Astrocyte (in vitro differentiated cells and primary cell): ENCODE results near the gene PAPOLB.

ENCODE experiments used
- EZH2 ChIP-seq: IDR thresholded peaks from 2 replicates; pipeline ENCODE4 v1.6.1; 2012; ENCODE audit warnings: mild to moderate bottlenecking, low read length, inconsistent platforms; ENCODE audit not compliant: insufficient read depth
- TF ChIP-seq, protein P1 (sequence below): IDR thresholded peaks from 2 replicates; pipeline ENCODE4 v1.5.1; 2011; ENCODE audit warnings: low read depth, mild to moderate bottlenecking, inconsistent platforms, low read length, moderate library complexity; ENCODE audit not compliant: insufficient read depth

DNA sequence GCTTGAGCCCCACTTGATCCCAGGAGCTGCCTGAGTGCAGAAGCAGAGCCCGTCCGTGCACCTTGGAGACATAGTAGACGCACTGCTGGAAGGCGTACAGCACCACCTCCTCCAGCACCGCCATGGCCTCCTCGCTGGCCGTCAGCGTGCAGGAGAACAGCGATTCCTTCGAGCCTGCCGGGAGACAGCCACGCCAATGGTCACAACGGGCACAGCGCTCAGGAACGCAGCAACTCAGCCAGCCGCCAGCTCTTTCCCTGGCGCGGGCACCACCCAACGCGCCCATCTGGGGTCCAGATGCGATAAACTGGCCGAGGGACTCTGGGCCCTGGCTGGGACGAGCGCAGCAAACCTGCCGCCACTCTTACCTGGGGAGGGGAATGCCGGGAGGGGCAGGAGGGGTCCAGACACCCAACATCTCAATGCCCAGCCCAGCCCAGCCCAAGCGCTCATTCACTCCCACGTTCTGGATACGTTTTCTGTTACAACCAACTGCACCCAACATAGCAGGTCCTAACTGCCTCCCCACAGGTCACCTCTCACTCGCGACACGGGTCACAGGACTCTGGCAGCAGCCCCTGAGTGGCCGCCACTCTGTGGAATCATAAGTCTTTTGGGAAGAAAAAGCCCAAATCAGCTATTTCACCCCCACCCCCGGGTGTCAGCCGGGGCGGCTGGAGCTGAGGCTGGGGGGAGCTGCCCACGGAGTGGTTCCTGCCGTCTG lies 44.5 kb downstream of the PAPOLB start:
- TF ChIP-seq, protein P1, sequence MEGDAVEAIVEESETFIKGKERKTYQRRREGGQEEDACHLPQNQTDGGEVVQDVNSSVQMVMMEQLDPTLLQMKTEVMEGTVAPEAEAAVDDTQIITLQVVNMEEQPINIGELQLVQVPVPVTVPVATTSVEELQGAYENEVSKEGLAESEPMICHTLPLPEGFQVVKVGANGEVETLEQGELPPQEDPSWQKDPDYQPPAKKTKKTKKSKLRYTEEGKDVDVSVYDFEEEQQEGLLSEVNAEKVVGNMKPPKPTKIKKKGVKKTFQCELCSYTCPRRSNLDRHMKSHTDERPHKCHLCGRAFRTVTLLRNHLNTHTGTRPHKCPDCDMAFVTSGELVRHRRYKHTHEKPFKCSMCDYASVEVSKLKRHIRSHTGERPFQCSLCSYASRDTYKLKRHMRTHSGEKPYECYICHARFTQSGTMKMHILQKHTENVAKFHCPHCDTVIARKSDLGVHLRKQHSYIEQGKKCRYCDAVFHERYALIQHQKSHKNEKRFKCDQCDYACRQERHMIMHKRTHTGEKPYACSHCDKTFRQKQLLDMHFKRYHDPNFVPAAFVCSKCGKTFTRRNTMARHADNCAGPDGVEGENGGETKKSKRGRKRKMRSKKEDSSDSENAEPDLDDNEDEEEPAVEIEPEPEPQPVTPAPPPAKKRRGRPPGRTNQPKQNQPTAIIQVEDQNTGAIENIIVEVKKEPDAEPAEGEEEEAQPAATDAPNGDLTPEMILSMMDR: no peak
- no peak for TF ChIP-seq EZH2
